GM19023 (cell line): ENCODE measurements around the gene DPM2.

ENCODE experiments used
- ATAC-seq: cut with Tn5 transposase; IDR thresholded peaks from one replicate; pipeline ENCODE4 v1.9.1; 2021; ENCODE audit warnings: mild to moderate bottlenecking, moderate library complexity; ENCODE audit not compliant: unreplicated experiment

DPM2 gene

GRCh38 chr9:127973169-127974000, 35.7 kb upstream of the DPM2 start:
- ATAC-seq, result no peak

GRCh38 chr9:127972236-127972871, 34.7 kb upstream of the DPM2 start:
- no peak for ATAC-seq

GRCh38 chr9:127971357-127972235, 33.9 kb upstream of the DPM2 start:
- no peak for ATAC-seq

- peak; percentile 80 for ATAC-seq
These were observed 33.0 kb upstream of the DPM2 start for GRCh38 chr9:127970401-127971313.

GRCh38 chr9:127968700-127969383, 31.2 kb upstream of the DPM2 start:
- ATAC-seq, result no peak

- ATAC-seq, result no peak
These were observed 30.4 kb upstream of the DPM2 start for GRCh38 chr9:127968042-127968441.

- ATAC-seq, result no peak
These were observed 29.6 kb upstream of the DPM2 start for GRCh38 chr9:127967151-127967809.

- no peak for ATAC-seq
These were observed 28.9 kb upstream of the DPM2 start for GRCh38 chr9:127966416-127967150.

GRCh38 chr9:127965953-127966352, 28.3 kb upstream of the DPM2 start:
- no peak for ATAC-seq

- ATAC-seq, result no peak
These were observed 25.9 kb upstream of the DPM2 start for GRCh38 chr9:127963359-127964064.

- ATAC-seq, result no peak
These were observed 25.3 kb upstream of the DPM2 start for GRCh38 chr9:127963041-127963358.

- ATAC-seq, result no peak
These were observed 24.6 kb upstream of the DPM2 start for GRCh38 chr9:127962278-127962677.

GRCh38 chr9:127961613-127962155, 24.0 kb upstream of the DPM2 start:
- ATAC-seq, result no peak

GRCh38 chr9:127961155-127961490, 23.5 kb upstream of the DPM2 start:
- no peak for ATAC-seq

- ATAC-seq, result no peak
These were observed 22.9 kb upstream of the DPM2 start for GRCh38 chr9:127960410-127961154.

- no peak for ATAC-seq
These were observed 22.3 kb upstream of the DPM2 start for GRCh38 chr9:127959841-127960409.

- ATAC-seq, result no peak
These were observed 21.7 kb upstream of the DPM2 start for GRCh38 chr9:127959398-127959797.
